Esophagus muscularis mucosa (tissue), 4 donors: Measurements from ENCODE around the gene ACSF2. TPM values are rescaled to one million over a fixed set of nuclear protein-coding genes. Genes with fewer than 3 reads are reported as not detected.

ENCODE experiments used
- DNase-seq: peaks from one replicate; pipeline ENCODE4 v3.0.0-alpha.2; 2017; ENCODE audit errors: extremely low spot score
- H3K27ac ChIP-seq, 4 donors: fragments of 200-600 bp; sonication (generic); replicated peaks in 1 of 4; 1 replicate in 3 of 4; 2 replicates in 1 of 4; pipeline ENCODE4 v1.5.1; 2016 to 2019; ENCODE audit warnings: mild to moderate bottlenecking in 1 of 4
- H3K27me3 ChIP-seq, 4 donors: fragments of 200-600 bp; sonication (generic); one replicate each; pipeline versions ENCODE4 v1.5.1 to v1.6.0; 2016 to 2019
- H3K36me3 ChIP-seq, 4 donors: fragments of 200-600 bp; sonication (generic); one replicate each; pipeline ENCODE4 v1.5.1; 2016 to 2019
- H3K4me1 ChIP-seq, 4 donors: fragments of 200-600 bp; sonication (generic); one replicate each; pipeline ENCODE4 v1.5.1; 2016 to 2019
- H3K4me3 ChIP-seq, 4 donors: fragments of 200-600 bp; sonication (generic); 1 replicate in 2 of 4; 2 replicates in 2 of 4; pipeline ENCODE4 v1.5.1; 2016 to 2019; ENCODE audit warnings: mild to moderate bottlenecking in 4 of 4, moderate library complexity in 1 of 4
- H3K9me3 ChIP-seq, 4 donors: fragments of 200-600 bp; sonication (generic); 1 replicate in 3 of 4; 2 replicates in 1 of 4; pipeline ENCODE4 v1.5.1; 2016 to 2019
- CTCF ChIP-seq, 3 experiments: fragments of 200-600 bp in 2 of 3; fragments of 450-650 bp in 1 of 3; sonication (generic) in 2 of 3; IDR thresholded peaks; one replicate each; pipeline ENCODE4 v1.5.1; 2017 to 2019; ENCODE audit warnings: antibody characterized with exemption in 3 of 3, mild to moderate bottlenecking in 2 of 3, moderate library complexity in 1 of 3
- EP300 ChIP-seq: sonication (generic); formaldehyde crosslinking; IDR thresholded peaks from one replicate; pipeline ENCODE4 v1.6.1; 2017; ENCODE audit warnings: antibody characterized with exemption
- POLR2A ChIP-seq: fragments of 450-650 bp; IDR thresholded peaks from one replicate; pipeline ENCODE4 v1.6.1; 2017; ENCODE audit warnings: antibody characterized with exemption, moderate library complexity, mild to moderate bottlenecking, low read depth
- POLR2AphosphoS5 ChIP-seq, 2 donors: sonication (generic); formaldehyde crosslinking; IDR thresholded peaks; one replicate each; pipeline ENCODE4 v1.6.1; 2017; ENCODE audit warnings: antibody characterized with exemption in 2 of 2
- WGBS: methylation state at CpG from one replicate; pipeline ENCODE4 v1.1.5; 2018; 5-methylcytosine and 5-hydroxymethylcytosine counted together
- intact Hi-C: fragments of 100-400 bp; cut with DNase I; formaldehyde crosslinking; loops from one replicate; pipeline ENCODE4 v1.15.1; 2023
- total RNA-seq, 4 donors: library from RNA; depleted of rRNA; stranded (reverse); fragments of >200 nt; gene quantifications; one replicate each; pipeline versions ENCODE4 v1.1.0 to v1.2.1, GENCODE V29; 2016

ACSF2 gene
- total RNA-seq, 4 donors from 2014 or later, result 6.0 to 9.6 (median 8.1) TPM

- DNase-seq, result no peak
- Histone ChIP-seq H3K27me3 (no peaks in the 10 kb centered on the region), H3K4me3 (no peak overlapping the region), H3K27ac (no peak overlapping the region), H3K4me1 (peaks cover 7 to 14% (median 10%) of the 10 kb centered on the region in 4 donors), H3K36me3 (no peaks in the 10 kb centered on the region), H3K9me3 (no peaks in the 10 kb centered on the region)
- WGBS, result 91% methylated on average over 6 of the region's 6 CpGs
- TF ChIP-seq EP300 (no peak), CTCF (IDR thresholded peaks at IDR 0.05) (no peak), POLR2A (no peak), POLR2AphosphoS5 (IDR thresholded peaks at IDR 0.05) (no peak)
- intact Hi-C loops, result no loop called here
These were observed 19.1 kb downstream of the ACSF2 start for GRCh38 chr17:50444841-50445715.

DNA sequence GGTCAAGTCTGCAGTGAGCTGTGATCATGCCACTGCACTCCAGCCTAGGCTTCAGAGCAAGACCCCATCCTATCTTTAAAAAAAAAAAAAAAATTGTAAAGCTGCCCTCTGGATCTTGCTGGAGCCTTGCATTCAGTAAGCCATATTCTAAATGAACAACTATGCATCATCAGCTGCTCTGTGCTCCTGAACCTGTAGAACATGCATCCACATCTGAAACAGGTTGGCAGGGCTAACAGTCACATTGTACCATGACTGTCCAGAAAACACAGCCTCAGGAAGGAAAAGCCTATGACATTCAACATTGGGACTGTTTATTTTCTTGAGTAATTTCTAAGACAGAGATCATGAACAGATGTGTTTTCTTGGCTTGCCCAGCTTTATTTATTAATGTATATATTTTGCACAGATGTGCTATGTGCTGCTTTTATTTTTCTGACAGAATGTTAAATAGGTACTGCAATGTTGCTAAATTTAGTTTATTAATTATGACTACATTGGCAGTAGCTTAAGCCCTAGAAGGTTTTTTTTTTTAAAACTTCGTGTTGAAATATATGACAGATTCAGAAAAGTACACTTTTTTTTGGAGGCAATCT is 19.8 kb downstream of the ACSF2 start:
- no peak overlapping the region for H3K4me3 ChIP-seq
- peaks cover 7 to 14% (median 10%) of the 10 kb centered on the region in 4 donors for H3K4me1 ChIP-seq
- no peaks in the 10 kb centered on the region for H3K27me3 ChIP-seq
- 26% methylated on average over 1 of the region's 1 CpG for WGBS
- no peak for DNase-seq
- TF ChIP-seq CTCF (IDR thresholded peaks at IDR 0.05) (no peak), EP300 (no peak)
- no peaks in the 10 kb centered on the region for H3K9me3 ChIP-seq
- H3K27ac ChIP-seq, result no peak overlapping the region
- no peaks in the 10 kb centered on the region for H3K36me3 ChIP-seq
- intact Hi-C loops, result no loop called here

GRCh38 chr17:50447870-50448595 is 22.0 kb downstream of the ACSF2 start:
- 93% methylated on average over 7 of the region's 7 CpGs for WGBS
- intact Hi-C loops, result no loop called here

GRCh38 chr17:50448643-50449042 is 22.6 kb downstream of the ACSF2 start:
- intact Hi-C loops, result no loop called here
- no peak for DNase-seq
- Histone ChIP-seq H3K9me3 (no peaks in the 10 kb centered on the region), H3K27ac (no peak overlapping the region), H3K36me3 (no peaks in the 10 kb centered on the region), H3K4me1 (peaks cover under 1 to 3% (median 1%) of the 10 kb centered on the region in 4 donors), H3K27me3 (no peaks in the 10 kb centered on the region), H3K4me3 (no peak overlapping the region)
- TF ChIP-seq POLR2AphosphoS5 (IDR thresholded peaks at IDR 0.05) (no peak), POLR2A (no peak), EP300 (no peak), CTCF (IDR thresholded peaks at IDR 0.05) (no peak)
- WGBS, result 93% methylated on average over 2 of the region's 2 CpGs

More at GRCh38 chr17:50447870-50448595, 22.0 kb downstream of the ACSF2 start:
- Histone ChIP-seq H3K4me1 (peaks cover 7 to 9% (median 7%) of the 10 kb centered on the region in 4 donors), H3K27ac (no peak overlapping the region), H3K36me3 (no peaks in the 10 kb centered on the region), H3K4me3 (no peak overlapping the region), H3K27me3 (no peaks in the 10 kb centered on the region), H3K9me3 (no peaks in the 10 kb centered on the region)
- DNase-seq, result no peak
- no peak for TF ChIP-seq CTCF (IDR thresholded peaks at IDR 0.05)
- no peak for TF ChIP-seq EP300
- no peak for TF ChIP-seq POLR2AphosphoS5 (IDR thresholded peaks at IDR 0.05)
- TF ChIP-seq POLR2A, result no peak
